ENCODE measurements around the gene SMIM35. TPM values are rescaled to one million over a fixed set of nuclear protein-coding genes. Genes with fewer than 3 reads are reported as not detected.

SMIM35 gene
- total and polyA plus RNA-seq, 2 of the 13 experiments (the other 11 are each of a cell fraction or from before 2014, with no cell fraction given) = not detected

- TF ChIP-seq THAP8 (CRISPR knock-in tag; IDR thresholded peaks at IDR 0.05; ENCODE audit: borderline replicate concordance) = no peak
Measured at GRCh38 chr11:118048472-118049370, 38.0 kb downstream of the SMIM35 start (continued).

- H3K36me3 ChIP-seq (replicated peaks in 1 of 2; ENCODE audit: control insufficient read depth in 1 of 2, insufficient read depth in 2 of 2, low read length in 2 of 2) = no peaks in the 10 kb centered on the region
- H3K4me2 ChIP-seq (ENCODE audit: low read depth, low read length) = no peak overlapping the region
- BruUV-seq (replicated peaks) = no TSS peak
- no peak overlapping the region for H3K4me3 ChIP-seq (replicated peaks in 1 of 3; ENCODE audit: insufficient read depth in 1 of 3, low read depth in 2 of 3, low read length in 3 of 3)
- H3K79me2 ChIP-seq (ENCODE audit: insufficient read depth, low read length) = no peaks in the 10 kb centered on the region
- H4K20me1 ChIP-seq (ENCODE audit: insufficient read depth, low read length) = no peaks in the 10 kb centered on the region
- in situ Hi-C loops (cut with HindIII; ENCODE audit: extremely low pct_ligation_motif_present, low pct_unique_long_range_greater_than_20kb) = no loop called here
- POLR2A ChIA-PET = no interaction called here
- FAIRE-seq (no peak), ATAC-seq (no peak), DNase-seq (ENCODE audit: low spot score) (no peak)
- intact Hi-C loops (cut with micrococcal nuclease; ENCODE audit: unreplicated experiment) = no loop called here
- no peaks in the 10 kb centered on the region for H3K4me1 ChIP-seq (ENCODE audit: insufficient read depth, low read length)
- H3K9me3 ChIP-seq (ENCODE audit: low read length) = no peaks in the 10 kb centered on the region
- no peak overlapping the region for H3K27ac ChIP-seq (ENCODE audit: extremely low read length, insufficient read depth, low read length)
- CTCF ChIA-PET (ENCODE audit: low intra/inter-chr PET ratio, low total read pairs) = no interaction called here
- H3K9ac ChIP-seq (ENCODE audit: insufficient read depth, low read depth, low read length) = no peak overlapping the region
- H2AFZ ChIP-seq (ENCODE audit: low read length) = no peak overlapping the region
- peaks cover 0 to 16% of the 10 kb centered on the region in 2 experiments; a peak in 1 of 5 replicates for H3K27me3 ChIP-seq (ENCODE audit: control insufficient read depth in 1 of 2, insufficient read depth in 2 of 2, low read length in 2 of 2)
- WGBS (ENCODE audit: low lambda C conversion rate) = 6% methylated on average over 4 of the region's 4 CpGs
- TF ChIP-seq KAT2B (IDR thresholded peaks at IDR 0.05; ENCODE audit: borderline replicate concordance, low read depth, low read length) (no peak), KIAA2018 (CRISPR knock-in tag; IDR thresholded peaks at IDR 0.05; ENCODE audit: borderline replicate concordance) (no peak), ADNP (CRISPR knock-in tag; IDR thresholded peaks at IDR 0.05) (no peak), IRF2 (CRISPR knock-in tag; IDR thresholded peaks at IDR 0.05) (no peak), ZNF781 (CRISPR knock-in tag; IDR thresholded peaks at IDR 0.05; ENCODE audit: borderline replicate concordance, not compliant biosample characterization) (no peak), ZNF615 (CRISPR knock-in tag; IDR thresholded peaks at IDR 0.05; ENCODE audit: borderline replicate concordance) (no peak), DZIP1 (CRISPR knock-in tag; IDR thresholded peaks at IDR 0.05) (no peak), AGO2 (optimal IDR thresholded peaks at IDR 0.05; ENCODE audit: low read depth, low read length) (no peak)
Measured at GRCh38 chr11:118047749-118048148, 39.0 kb downstream of the SMIM35 start.
